ENCODE results near the gene KDM1A. TPM values are rescaled to one million over a fixed set of nuclear protein-coding genes. Genes with fewer than 3 reads are reported as not detected.

Gene KDM1A
- total RNA-seq, 1 donor from 2014 or later = 75.1 TPM

GRCh38 chr1:23013657-23014056 lies 5.6 kb upstream of the KDM1A start:
- DNase-seq (ENCODE audit: low spot score) = no peak

GRCh38 chr1:23018661-23019093 lies 591 bp upstream of the KDM1A start:
- DNase-seq (ENCODE audit: low spot score) = no peak

- DNase-seq (ENCODE audit: low spot score) = peak; percentile 44
These were observed 776 bp downstream of the KDM1A start for GRCh38 chr1:23019863-23020625.

- DNase-seq (ENCODE audit: low spot score) = no peak
These were observed 1.6 kb downstream of the KDM1A start for GRCh38 chr1:23020706-23021405.

- no peak for DNase-seq (ENCODE audit: low spot score)
These were observed 2.6 kb downstream of the KDM1A start for GRCh38 chr1:23021834-23022233.

GRCh38 chr1:23023174-23023845 lies 4.0 kb downstream of the KDM1A start:
- no peak for DNase-seq (ENCODE audit: low spot score)

- DNase-seq (ENCODE audit: low spot score) = no peak
These were observed 7.3 kb downstream of the KDM1A start for GRCh38 chr1:23026568-23026967.

- no peak for DNase-seq (ENCODE audit: low spot score)
These were observed 8.2 kb downstream of the KDM1A start for GRCh38 chr1:23027352-23027907.

GRCh38 chr1:23029337-23029736 lies 10.1 kb downstream of the KDM1A start:
- DNase-seq (ENCODE audit: low spot score) = no peak

- DNase-seq (ENCODE audit: low spot score) = no peak
These were observed 16.7 kb downstream of the KDM1A start for GRCh38 chr1:23035823-23036452.

- DNase-seq (ENCODE audit: low spot score) = no peak
These were observed 17.9 kb downstream of the KDM1A start for GRCh38 chr1:23037081-23037740.

- DNase-seq (ENCODE audit: low spot score) = no peak
These were observed 20.1 kb downstream of the KDM1A start for GRCh38 chr1:23039308-23039826.

GRCh38 chr1:23040509-23040908 lies 21.2 kb downstream of the KDM1A start:
- no peak for DNase-seq (ENCODE audit: low spot score)

- no peak for DNase-seq (ENCODE audit: low spot score)
These were observed 24.8 kb downstream of the KDM1A start for GRCh38 chr1:23044035-23044434.

GRCh38 chr1:23050201-23050600 lies 30.9 kb downstream of the KDM1A start:
- DNase-seq (ENCODE audit: low spot score) = no peak

- DNase-seq (ENCODE audit: low spot score) = no peak
These were observed 32.1 kb downstream of the KDM1A start for GRCh38 chr1:23051290-23051909.

- DNase-seq (ENCODE audit: low spot score) = no peak
These were observed 38.0 kb downstream of the KDM1A start for GRCh38 chr1:23057301-23057700.

GRCh38 chr1:23062271-23062670 lies 43.0 kb downstream of the KDM1A start:
- no peak for DNase-seq (ENCODE audit: low spot score)

- DNase-seq (ENCODE audit: low spot score) = no peak
These were observed 46.1 kb downstream of the KDM1A start for GRCh38 chr1:23065385-23065784.

- no peak for DNase-seq (ENCODE audit: low spot score)
These were observed 46.8 kb downstream of the KDM1A start for GRCh38 chr1:23066075-23066474.

- DNase-seq (ENCODE audit: low spot score) = no peak
These were observed 49.9 kb downstream of the KDM1A start for GRCh38 chr1:23069149-23069548.
